Measurements from ENCODE around the gene WFIKKN1. TPM values are rescaled to one million over a fixed set of nuclear protein-coding genes. Genes with fewer than 3 reads are reported as not detected.
A peak's percentile ranks its signal among the peaks of the same experiment; 100 is the strongest.

Gene WFIKKN1
- total and polyA plus RNA-seq, 2 of the 13 experiments (the other 11 are each of a cell fraction or from before 2014, with no cell fraction given): 1.7 to 4.9 TPM

DNA sequence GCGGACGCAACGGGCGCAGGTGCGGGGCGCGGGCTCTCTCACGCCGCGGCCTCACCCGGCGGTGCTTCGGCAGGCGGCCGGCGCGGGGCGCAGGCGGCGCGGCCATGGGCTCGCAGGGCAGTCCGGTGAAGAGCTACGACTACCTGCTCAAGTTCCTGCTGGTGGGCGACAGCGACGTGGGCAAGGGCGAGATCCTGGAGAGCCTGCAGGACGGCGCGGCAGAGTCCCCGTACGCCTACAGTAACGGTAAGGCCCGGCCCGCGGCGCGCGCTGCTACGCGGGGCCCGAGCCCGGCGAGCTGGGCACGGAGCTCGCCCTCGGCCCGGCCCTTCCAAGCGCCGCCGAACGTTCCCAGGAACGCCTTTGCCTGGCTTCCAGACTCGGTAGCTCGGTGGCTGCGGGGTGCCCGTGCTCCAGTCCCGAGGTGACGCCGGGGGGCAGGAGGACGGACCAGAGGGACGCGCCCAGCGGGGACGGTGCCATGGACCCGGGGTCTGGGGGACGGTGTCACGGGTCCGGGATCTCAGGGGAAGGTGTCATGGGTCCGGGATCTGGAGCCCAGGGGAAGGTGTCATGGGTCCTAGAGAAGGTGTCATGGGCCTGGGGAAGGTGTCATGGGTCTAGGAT, 40.5 kb upstream of the WFIKKN1 start:
- no peak for ATAC-seq
- BruUV-seq (replicated peaks): no TSS peak
- in situ Hi-C loops (cut with HindIII; ENCODE audit: extremely low pct_ligation_motif_present, low pct_unique_long_range_greater_than_20kb) (no loop called here), intact Hi-C loops (cut with micrococcal nuclease; ENCODE audit: unreplicated experiment) (no loop called here)
- peaks cover 64% of the 10 kb centered on the region for H3K4me1 ChIP-seq (ENCODE audit: insufficient read depth, low read length)
- H3K36me3 ChIP-seq (replicated peaks in 1 of 2; ENCODE audit: control insufficient read depth in 1 of 2, insufficient read depth in 2 of 2, low read length in 2 of 2): 0 out of 5 replicates have a peak, but pooled peaks cover 0 to 3% of the 10 kb centered on the region in 2 experiments
- FAIRE-seq: no peak
- no peaks in the 10 kb centered on the region for H3K27me3 ChIP-seq (ENCODE audit: control insufficient read depth in 1 of 2, insufficient read depth in 2 of 2, low read length in 2 of 2)
- POLR2A ChIA-PET: no interaction called here
- peaks cover 14% of the 10 kb centered on the region; the same call in 1 of the 2 replicates for H4K20me1 ChIP-seq (ENCODE audit: insufficient read depth, low read length)
- H3K9me3 ChIP-seq (ENCODE audit: low read length): no peaks in the 10 kb centered on the region
- CTCF ChIA-PET (ENCODE audit: low intra/inter-chr PET ratio, low total read pairs): no interaction called here
- peak overlapping the region; percentile 82 for H3K9ac ChIP-seq (ENCODE audit: insufficient read depth, low read depth, low read length)
- H3K4me3 ChIP-seq (replicated peaks in 1 of 3; ENCODE audit: insufficient read depth in 1 of 3, low read depth in 2 of 3, low read length in 3 of 3): peak overlapping the region; percentile 63 to 80 (median 80)
- H3K27ac ChIP-seq (ENCODE audit: extremely low read length, insufficient read depth, low read length): peak overlapping the region; percentile 73
- WGBS (ENCODE audit: low lambda C conversion rate): 1% methylated on average over 17 of the region's 71 CpGs
- no peak overlapping the region for H2AFZ ChIP-seq (ENCODE audit: low read length)
- peak overlapping the region; percentile 90 for H3K4me2 ChIP-seq (ENCODE audit: low read depth, low read length)
- peaks cover 46% of the 10 kb centered on the region for H3K79me2 ChIP-seq (ENCODE audit: insufficient read depth, low read length)
- no peak for DNase-seq (ENCODE audit: low spot score)
- TF ChIP-seq TBX2 (CRISPR knock-in tag; IDR thresholded peaks at IDR 0.05; ENCODE audit: borderline replicate concordance): 0 out of 2 replicates have a peak, but pooled peaks have one; percentile 12
- TF ChIP-seq RFX5 (IDR thresholded peaks at IDR 0.05; ENCODE audit: low read depth, low read length): no peak
- no peak; the same call in 1 of the 2 replicates for TF ChIP-seq ZNF709 (CRISPR knock-in tag; IDR thresholded peaks at IDR 0.05)
- no peak for TF ChIP-seq ZNF781 (CRISPR knock-in tag; IDR thresholded peaks at IDR 0.05; ENCODE audit: borderline replicate concordance, not compliant biosample characterization)
- no peak for TF ChIP-seq DR1 (CRISPR knock-in tag; IDR thresholded peaks at IDR 0.05)
- no peak for TF ChIP-seq ZNF720 (CRISPR knock-in tag; IDR thresholded peaks at IDR 0.05)
- TF ChIP-seq, protein P1, sequence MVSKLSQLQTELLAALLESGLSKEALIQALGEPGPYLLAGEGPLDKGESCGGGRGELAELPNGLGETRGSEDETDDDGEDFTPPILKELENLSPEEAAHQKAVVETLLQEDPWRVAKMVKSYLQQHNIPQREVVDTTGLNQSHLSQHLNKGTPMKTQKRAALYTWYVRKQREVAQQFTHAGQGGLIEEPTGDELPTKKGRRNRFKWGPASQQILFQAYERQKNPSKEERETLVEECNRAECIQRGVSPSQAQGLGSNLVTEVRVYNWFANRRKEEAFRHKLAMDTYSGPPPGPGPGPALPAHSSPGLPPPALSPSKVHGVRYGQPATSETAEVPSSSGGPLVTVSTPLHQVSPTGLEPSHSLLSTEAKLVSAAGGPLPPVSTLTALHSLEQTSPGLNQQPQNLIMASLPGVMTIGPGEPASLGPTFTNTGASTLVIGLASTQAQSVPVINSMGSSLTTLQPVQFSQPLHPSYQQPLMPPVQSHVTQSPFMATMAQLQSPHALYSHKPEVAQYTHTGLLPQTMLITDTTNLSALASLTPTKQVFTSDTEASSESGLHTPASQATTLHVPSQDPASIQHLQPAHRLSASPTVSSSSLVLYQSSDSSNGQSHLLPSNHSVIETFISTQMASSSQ (IDR thresholded peaks at IDR 0.05; ENCODE audit: low read depth): no peak
- TF ChIP-seq, protein P1 (CRISPR knock-in tag; IDR thresholded peaks at IDR 0.05; ENCODE audit: borderline replicate concordance): no peak
- TF ChIP-seq, protein P2, sequence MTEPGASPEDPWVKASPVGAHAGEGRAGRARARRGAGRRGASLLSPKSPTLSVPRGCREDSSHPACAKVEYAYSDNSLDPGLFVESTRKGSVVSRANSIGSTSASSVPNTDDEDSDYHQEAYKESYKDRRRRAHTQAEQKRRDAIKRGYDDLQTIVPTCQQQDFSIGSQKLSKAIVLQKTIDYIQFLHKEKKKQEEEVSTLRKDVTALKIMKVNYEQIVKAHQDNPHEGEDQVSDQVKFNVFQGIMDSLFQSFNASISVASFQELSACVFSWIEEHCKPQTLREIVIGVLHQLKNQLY (CRISPR knock-in tag; IDR thresholded peaks at IDR 0.05): no peak
- TF ChIP-seq KLF12 (CRISPR knock-in tag; IDR thresholded peaks at IDR 0.05; ENCODE audit: borderline replicate concordance): peak; percentile 31; the same call in 1 of the 2 replicates
- no peak for TF ChIP-seq IKZF4 (CRISPR knock-in tag; IDR thresholded peaks at IDR 0.05; ENCODE audit: borderline replicate concordance, low read depth, not compliant biosample characterization)
- TF ChIP-seq, protein P3, sequence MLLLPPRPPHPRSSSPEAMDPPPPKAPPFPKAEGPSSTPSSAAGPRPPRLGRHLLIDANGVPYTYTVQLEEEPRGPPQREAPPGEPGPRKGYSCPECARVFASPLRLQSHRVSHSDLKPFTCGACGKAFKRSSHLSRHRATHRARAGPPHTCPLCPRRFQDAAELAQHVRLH (CRISPR knock-in tag; IDR thresholded peaks at IDR 0.05; ENCODE audit: borderline replicate concordance, low read depth): no peak
- TF ChIP-seq, protein P4, sequence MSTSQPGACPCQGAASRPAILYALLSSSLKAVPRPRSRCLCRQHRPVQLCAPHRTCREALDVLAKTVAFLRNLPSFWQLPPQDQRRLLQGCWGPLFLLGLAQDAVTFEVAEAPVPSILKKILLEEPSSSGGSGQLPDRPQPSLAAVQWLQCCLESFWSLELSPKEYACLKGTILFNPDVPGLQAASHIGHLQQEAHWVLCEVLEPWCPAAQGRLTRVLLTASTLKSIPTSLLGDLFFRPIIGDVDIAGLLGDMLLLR (CRISPR knock-in tag; IDR thresholded peaks at IDR 0.05): 0 out of 2 replicates have a peak, but pooled peaks have one; percentile 54
- peak; percentile 31; the same call in 1 of the 2 replicates for TF ChIP-seq ARID2 (CRISPR knock-in tag; IDR thresholded peaks at IDR 0.05; ENCODE audit: borderline replicate concordance)
- TF ChIP-seq, protein P5, sequence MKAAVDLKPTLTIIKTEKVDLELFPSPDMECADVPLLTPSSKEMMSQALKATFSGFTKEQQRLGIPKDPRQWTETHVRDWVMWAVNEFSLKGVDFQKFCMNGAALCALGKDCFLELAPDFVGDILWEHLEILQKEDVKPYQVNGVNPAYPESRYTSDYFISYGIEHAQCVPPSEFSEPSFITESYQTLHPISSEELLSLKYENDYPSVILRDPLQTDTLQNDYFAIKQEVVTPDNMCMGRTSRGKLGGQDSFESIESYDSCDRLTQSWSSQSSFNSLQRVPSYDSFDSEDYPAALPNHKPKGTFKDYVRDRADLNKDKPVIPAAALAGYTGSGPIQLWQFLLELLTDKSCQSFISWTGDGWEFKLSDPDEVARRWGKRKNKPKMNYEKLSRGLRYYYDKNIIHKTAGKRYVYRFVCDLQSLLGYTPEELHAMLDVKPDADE (CRISPR knock-in tag; IDR thresholded peaks at IDR 0.05): no peak
- 0 out of 2 replicates have a peak, but pooled peaks have one; percentile 39 for TF ChIP-seq ZNF777 (CRISPR knock-in tag; IDR thresholded peaks at IDR 0.05)
- peak; percentile 66 for TF ChIP-seq ZFY (CRISPR knock-in tag; IDR thresholded peaks at IDR 0.05)
- TF ChIP-seq HHEX (CRISPR knock-in tag; IDR thresholded peaks at IDR 0.05): no peak
